SU-DHL-6 (cell line): ENCODE results near the gene OBI1.

Experiments
- CTCF ChIP-seq: fragments of 200-600 bp; sonication (generic); IDR thresholded peaks from one replicate; pipeline ENCODE4 v1.5.1; 2017; ENCODE audit warnings: antibody characterized with exemption, mild to moderate bottlenecking, low read length, moderate library complexity; ENCODE audit not compliant: insufficient read depth, poor library complexity, severe bottlenecking
- EZH2phosphoT487 ChIP-seq: fragments of 200-600 bp; sonication (generic), shearing (Covaris generic); conservative IDR thresholded peaks from 2 replicates; pipeline ENCODE4 v1.6.1; 2018; ENCODE audit warnings: mild to moderate bottlenecking, antibody characterized with exemption, low read length, moderate library complexity, mixed read lengths

GRCh38 chr13:78599645-78600279, 59.2 kb downstream of the OBI1 start:
- no peak for TF ChIP-seq CTCF
- TF ChIP-seq EZH2phosphoT487 = no peak
